Measurements from ENCODE around the gene FAM163B.

The FAM163B gene

GRCh38 chr9:133560311-133560710 is 48.9 kb downstream of the FAM163B start:
- no peak for DNase-seq
- H4K20me1 ChIP-seq (ENCODE audit: insufficient read depth, low read length) = no peaks in the 10 kb centered on the region
- H3K9me2 ChIP-seq (replicated peaks; ENCODE audit: insufficient read depth, low read length) = no peaks in the 10 kb centered on the region
- no peak overlapping the region for H2AFZ ChIP-seq (ENCODE audit: low read length)
- H3K27me3 ChIP-seq (replicated peaks; ENCODE audit: insufficient read depth, low read length) = peaks cover 31% of the 10 kb centered on the region
- H3K4me3 ChIP-seq (ENCODE audit: low read length) = no peak overlapping the region
- H3K9me3 ChIP-seq (replicated peaks; ENCODE audit: insufficient read depth, low read length) = no peaks in the 10 kb centered on the region
- H3K4me1 ChIP-seq (ENCODE audit: low read length) = peaks cover 12% of the 10 kb centered on the region
- TF ChIP-seq EZH2 (optimal IDR thresholded peaks at IDR 0.05; ENCODE audit: low read depth, low read length) (no peak), EZH2phosphoT487 (IDR thresholded peaks at IDR 0.05; ENCODE audit: low read length) (no peak), CTCF (IDR thresholded peaks at IDR 0.05; ENCODE audit: low read length) (no peak)
- no peak overlapping the region for H3K9ac ChIP-seq (ENCODE audit: low read length)
- H3K36me3 ChIP-seq (replicated peaks; ENCODE audit: insufficient read depth, low read length) = no peaks in the 10 kb centered on the region
- H3K79me2 ChIP-seq (ENCODE audit: low read length) = no peaks in the 10 kb centered on the region
- H3K27ac ChIP-seq (ENCODE audit: low read length) = no peak overlapping the region
- H3K4me2 ChIP-seq (ENCODE audit: low read depth, low read length) = no peak overlapping the region
- H3F3A ChIP-seq (ENCODE audit: insufficient read depth, low read length) = no peaks in the 10 kb centered on the region

DNA sequence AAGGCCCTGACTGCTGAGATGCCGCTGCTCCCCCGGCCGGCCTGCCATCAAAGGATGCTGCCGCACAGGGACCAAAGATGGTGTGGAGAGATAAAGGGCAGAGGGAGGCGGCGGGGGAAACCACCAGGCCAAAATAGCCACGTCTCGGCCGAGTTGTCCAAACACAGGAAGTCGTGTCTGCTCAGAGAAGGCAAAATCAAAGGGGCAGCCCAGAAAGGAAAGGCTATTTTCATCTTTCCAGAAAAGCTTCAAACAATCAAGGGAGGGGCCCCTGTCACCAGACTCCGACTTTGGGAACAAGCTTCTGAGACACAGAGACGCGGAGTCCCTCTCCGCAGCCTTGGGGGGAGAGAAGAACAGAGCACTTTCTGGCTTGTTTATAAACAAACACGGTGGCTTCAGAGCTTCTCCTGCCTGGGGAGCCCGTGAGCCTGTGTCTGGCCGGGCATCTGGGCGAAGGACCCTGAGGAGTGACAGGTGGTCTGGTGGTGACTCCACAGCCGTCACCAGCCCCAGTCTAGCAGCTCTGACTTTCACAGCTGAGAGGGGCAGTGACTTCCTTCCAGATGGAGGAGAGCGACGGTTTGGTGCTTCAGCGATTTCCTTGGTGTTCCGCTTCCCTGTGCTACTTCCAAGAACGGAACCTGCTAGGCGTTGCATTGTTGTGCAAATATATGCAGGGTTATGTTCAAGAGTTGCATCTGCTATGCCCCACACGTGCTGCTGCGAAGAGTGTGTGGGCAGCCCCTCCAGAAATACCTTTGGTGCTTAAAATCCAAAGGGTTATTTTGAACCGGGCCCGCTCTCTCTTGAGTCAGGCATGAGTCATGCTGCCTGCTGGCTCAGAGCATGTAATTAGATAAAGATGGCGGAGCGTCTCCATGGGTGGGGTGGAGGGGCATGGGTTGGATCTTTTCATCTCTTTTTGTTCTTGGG is 50.7 kb downstream of the FAM163B start:
- Histone ChIP-seq H4K20me1 (ENCODE audit: insufficient read depth, low read length) (no peaks in the 10 kb centered on the region), H3K4me3 (ENCODE audit: low read length) (peak overlapping the region; percentile 29), H3K27ac (ENCODE audit: low read length) (peak overlapping the region; percentile 36; the same call in 1 of the 2 replicates), H3K36me3 (replicated peaks; ENCODE audit: insufficient read depth, low read length) (no peaks in the 10 kb centered on the region), H3K79me2 (ENCODE audit: low read length) (no peaks in the 10 kb centered on the region), H3K27me3 (replicated peaks; ENCODE audit: insufficient read depth, low read length) (peaks cover 41% of the 10 kb centered on the region), H2AFZ (ENCODE audit: low read length) (peak overlapping the region; percentile 38), H3F3A (ENCODE audit: insufficient read depth, low read length) (no peaks in the 10 kb centered on the region), H3K4me2 (ENCODE audit: low read depth, low read length) (peak overlapping the region; percentile 67), H3K9me3 (replicated peaks; ENCODE audit: insufficient read depth, low read length) (no peaks in the 10 kb centered on the region), H3K9ac (ENCODE audit: low read length) (no peak overlapping the region), H3K4me1 (ENCODE audit: low read length) (peaks cover 12% of the 10 kb centered on the region), H3K9me2 (replicated peaks; ENCODE audit: insufficient read depth, low read length) (no peaks in the 10 kb centered on the region)
- TF ChIP-seq CTCF (IDR thresholded peaks at IDR 0.05; ENCODE audit: low read length) (no peak), EZH2phosphoT487 (IDR thresholded peaks at IDR 0.05; ENCODE audit: low read length) (no peak), EZH2 (optimal IDR thresholded peaks at IDR 0.05; ENCODE audit: low read depth, low read length) (no peak)
- peak; percentile 50 for DNase-seq

DNA sequence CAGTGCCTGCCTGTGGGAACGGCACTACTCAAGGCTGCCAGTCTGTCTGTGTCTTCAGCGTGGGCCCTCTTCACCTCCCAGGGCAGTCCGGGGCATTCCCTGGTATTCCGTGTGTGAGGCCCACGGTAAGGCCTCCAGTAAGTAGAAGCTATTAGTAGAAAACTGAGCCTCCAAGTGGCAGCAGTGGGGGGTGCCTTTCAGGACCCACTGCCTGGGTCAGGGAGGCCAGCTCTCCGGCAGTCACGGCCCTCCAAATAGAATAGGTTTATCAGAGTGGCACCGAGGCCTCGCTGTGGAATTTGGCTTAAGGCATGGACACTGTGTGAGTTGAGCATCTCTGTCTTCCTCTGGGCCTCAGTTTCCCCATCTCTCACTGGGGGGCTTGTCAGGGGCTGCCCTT is 51.6 kb downstream of the FAM163B start:
- Histone ChIP-seq H3K9me2 (replicated peaks; ENCODE audit: insufficient read depth, low read length) (no peaks in the 10 kb centered on the region), H3K9me3 (replicated peaks; ENCODE audit: insufficient read depth, low read length) (no peaks in the 10 kb centered on the region), H3K36me3 (replicated peaks; ENCODE audit: insufficient read depth, low read length) (no peaks in the 10 kb centered on the region), H3F3A (ENCODE audit: insufficient read depth, low read length) (no peaks in the 10 kb centered on the region), H3K79me2 (ENCODE audit: low read length) (no peaks in the 10 kb centered on the region), H4K20me1 (ENCODE audit: insufficient read depth, low read length) (no peaks in the 10 kb centered on the region), H3K27ac (ENCODE audit: low read length) (no peak overlapping the region; the same call in 1 of the 2 replicates), H3K4me1 (ENCODE audit: low read length) (peaks cover 12% of the 10 kb centered on the region), H3K4me2 (ENCODE audit: low read depth, low read length) (peak overlapping the region; percentile 67; the same call in 1 of the 2 replicates), H2AFZ (ENCODE audit: low read length) (no peak overlapping the region), H3K9ac (ENCODE audit: low read length) (no peak overlapping the region), H3K4me3 (ENCODE audit: low read length) (0 out of 2 replicates have a peak overlapping the region, but pooled peaks have one; percentile 29), H3K27me3 (replicated peaks; ENCODE audit: insufficient read depth, low read length) (peaks cover 49% of the 10 kb centered on the region)
- DNase-seq = no peak
- TF ChIP-seq EZH2 (optimal IDR thresholded peaks at IDR 0.05; ENCODE audit: low read depth, low read length) (no peak), EZH2phosphoT487 (IDR thresholded peaks at IDR 0.05; ENCODE audit: low read length) (no peak), CTCF (IDR thresholded peaks at IDR 0.05; ENCODE audit: low read length) (no peak)

Data from MM.1S (cell line).